ENCODE results near the gene CELSR1. TPM values are rescaled to one million over a fixed set of nuclear protein-coding genes. Genes with fewer than 3 reads are reported as not detected.
A peak's percentile ranks its signal among the peaks of the same experiment; 100 is the strongest.

Gene CELSR1
- total RNA-seq, 4 donors from 2014 or later = 18.4 to 56.0 (median 31.0) TPM

GRCh38 chr22:46444390-46444854 lies 93.0 kb downstream of the CELSR1 start:
- H3K27me3 ChIP-seq = no peaks in the 10 kb centered on the region
- intact Hi-C loops (cut with DNase I) = no loop called here
- WGBS, 2 donors = 41 to 46% methylated on average over 10 of the region's 10 CpGs
- no peaks in the 10 kb centered on the region for H3K9me3 ChIP-seq
- H3K36me3 ChIP-seq = no peaks in the 10 kb centered on the region
- TF ChIP-seq CTCF (IDR thresholded peaks at IDR 0.05) = peak in 2 of 6 experiments; percentile 6 to 16
- TF ChIP-seq POLR2A (IDR thresholded peaks at IDR 0.05) = no peak
- H3K4me3 ChIP-seq (replicated peaks in 1 of 3) = no peak overlapping the region
- H3K27ac ChIP-seq = peak overlapping the region; percentile 90 to 97 (median 92)
- DNase-seq = peak in 1 of 2 donors; percentile 34
- peaks cover 69 to 74% of the 10 kb centered on the region in 2 donors for H3K4me1 ChIP-seq

- Histone ChIP-seq H3K4me1 (peaks cover 71 to 74% of the 10 kb centered on the region in 2 donors), H3K4me3 (replicated peaks in 1 of 3) (no peak overlapping the region), H3K27ac (peak overlapping the region; percentile 90 to 97 (median 92)), H3K36me3 (no peaks in the 10 kb centered on the region), H3K9me3 (no peaks in the 10 kb centered on the region), H3K27me3 (no peaks in the 10 kb centered on the region)
- TF ChIP-seq POLR2A (IDR thresholded peaks at IDR 0.05) (peak in 1 of 2 donors; percentile 32), CTCF (IDR thresholded peaks at IDR 0.05) (no peak)
- intact Hi-C loops (cut with DNase I) = no loop called here
- peak; percentile 85 to 89 for DNase-seq
- WGBS, 2 donors = 32 to 51% methylated on average over 15 of the region's 15 CpGs
Observed at GRCh38 chr22:46443850-46444389, 93.5 kb downstream of the CELSR1 start.

GRCh38 chr22:46442217-46442853 lies 95.1 kb downstream of the CELSR1 start:
- peaks cover 69 to 76% of the 10 kb centered on the region in 2 donors for H3K4me1 ChIP-seq
- 83 to 93% methylated on average over 11 to 13 of the region's 14 CpGs for WGBS, 2 donors
- H3K9me3 ChIP-seq = no peaks in the 10 kb centered on the region
- no peaks in the 10 kb centered on the region for H3K36me3 ChIP-seq
- intact Hi-C loops (cut with DNase I) = no loop called here
- H3K27me3 ChIP-seq = no peaks in the 10 kb centered on the region
- TF ChIP-seq CTCF (IDR thresholded peaks at IDR 0.05) (no peak), POLR2A (IDR thresholded peaks at IDR 0.05) (no peak)
- H3K4me3 ChIP-seq (replicated peaks in 1 of 3) = no peak overlapping the region
- DNase-seq = no peak
- H3K27ac ChIP-seq = peak overlapping the region; percentile 90 to 97 (median 92)

GRCh38 chr22:46439576-46440465 lies 97.6 kb downstream of the CELSR1 start:
- H3K27ac ChIP-seq = peak overlapping the region; percentile 52 to 95 (median 81)
- no peak overlapping the region for H3K4me3 ChIP-seq (replicated peaks in 1 of 3)
- peak; percentile 69 to 73 for DNase-seq
- no peaks in the 10 kb centered on the region for H3K27me3 ChIP-seq
- H3K9me3 ChIP-seq = no peaks in the 10 kb centered on the region
- WGBS, 2 donors = 72 to 75% methylated on average over 20 to 22 of the region's 24 CpGs
- intact Hi-C loops (cut with DNase I) = no loop called here
- peaks cover 53 to 63% of the 10 kb centered on the region in 2 donors for H3K4me1 ChIP-seq
- TF ChIP-seq CTCF (IDR thresholded peaks at IDR 0.05) (no peak), POLR2A (IDR thresholded peaks at IDR 0.05) (peak in 1 of 2 donors; percentile 70)
- H3K36me3 ChIP-seq = no peaks in the 10 kb centered on the region

Measured in thyroid gland (tissue), 4 donors.